Measurements from ENCODE around the gene SLC35E1.

- TF ChIP-seq CTCF (IDR thresholded peaks at IDR 0.05; ENCODE audit: low read length): no peak
- no peak for TF ChIP-seq EZH2 (optimal IDR thresholded peaks at IDR 0.05; ENCODE audit: low read depth, low read length)
Observed at GRCh38 chr19:16527334-16527935, 44.8 kb downstream of the SLC35E1 start.

Data from MM.1S (cell line).